Fibroblast of the conjunctiva (primary cell): ENCODE results near the gene HECTD4.
"Not testable (repeated sequence)": the region's sequence is repeated elsewhere in the genome, so short reads cannot be mapped to it uniquely, and the experiment has no call there.

Experiments used
- DNase-seq: peaks from one replicate; pipeline ENCODE4 v3.0.0-alpha.2; 2010; ENCODE audit warnings: low read depth

The HECTD4 gene

DNA sequence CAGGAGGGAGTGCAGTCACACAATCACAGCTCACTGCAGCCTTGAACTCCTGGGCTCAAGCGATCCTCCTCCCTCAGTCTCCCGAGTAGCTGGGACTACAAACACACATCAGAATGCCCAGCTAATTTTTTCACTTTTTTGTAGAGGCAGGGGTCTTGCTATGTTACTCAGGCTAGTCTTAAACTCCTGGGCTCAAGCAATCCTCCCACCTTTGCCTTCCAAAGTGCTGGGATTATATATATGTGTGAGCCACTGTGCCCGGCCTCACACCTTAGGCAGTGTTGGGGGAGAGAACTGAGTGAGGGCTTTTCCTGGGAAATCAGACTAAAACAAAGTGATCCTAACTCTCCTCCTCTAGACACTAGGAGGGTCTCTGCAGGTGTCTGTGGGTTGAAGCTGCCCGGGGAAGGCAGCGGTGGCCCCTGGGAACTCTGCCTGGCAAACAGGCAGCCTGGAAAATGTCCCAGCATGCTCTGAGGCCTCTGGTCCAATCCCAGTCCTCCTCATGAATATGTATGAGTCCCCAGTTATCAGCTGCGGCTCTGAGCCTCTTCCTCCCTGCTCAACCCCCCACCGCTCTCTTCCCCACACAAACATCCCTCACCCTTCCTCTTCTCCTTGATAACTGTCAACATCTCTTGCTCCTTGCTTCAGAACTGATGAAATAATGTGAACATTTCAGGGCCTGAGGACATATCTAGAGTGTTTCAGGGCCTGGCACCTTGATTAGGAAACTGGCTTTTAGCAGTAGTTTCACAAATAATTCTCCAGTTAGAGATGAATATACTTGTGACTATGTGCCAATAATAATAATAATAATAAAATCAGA, 265.8 kb downstream of the HECTD4 start:
- DNase-seq = peak; percentile 43

DNA sequence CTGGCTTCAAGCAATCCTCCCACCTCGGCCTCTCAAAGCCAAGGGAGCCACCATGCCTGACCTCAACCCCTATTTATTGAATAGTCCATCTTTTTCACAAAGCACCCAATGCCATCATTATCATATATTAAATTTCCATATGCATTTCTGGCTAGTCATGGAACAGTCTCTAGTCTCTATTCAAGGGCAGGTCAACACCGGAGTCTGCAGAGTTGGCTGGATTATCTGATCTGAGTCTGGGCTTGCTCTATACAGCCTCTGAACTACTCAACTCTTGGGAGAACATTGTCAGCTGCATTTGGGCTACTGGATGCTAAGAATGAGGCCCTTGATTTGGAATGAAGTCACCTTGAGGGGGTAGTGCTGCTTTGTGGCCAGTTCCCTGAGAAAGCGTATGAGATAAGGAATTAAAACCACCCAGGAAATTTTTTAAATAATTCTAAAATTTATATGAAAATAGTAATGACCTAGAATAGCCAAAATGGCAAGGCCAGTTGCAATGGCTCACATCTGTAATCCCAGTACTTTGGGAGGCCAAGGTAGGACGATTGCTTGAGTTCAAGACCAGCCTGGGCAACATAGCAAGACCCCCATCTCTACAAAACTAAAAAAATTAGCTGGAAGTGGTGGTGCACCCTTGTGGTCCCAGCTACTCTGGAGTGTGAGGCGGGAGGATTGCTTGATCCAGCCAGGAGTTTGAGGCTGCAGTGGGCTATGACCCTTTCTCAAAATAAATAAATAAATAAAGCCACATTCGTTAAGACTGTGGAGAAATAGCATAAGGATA, 266.8 kb downstream of the HECTD4 start:
- no peak for DNase-seq

DNA sequence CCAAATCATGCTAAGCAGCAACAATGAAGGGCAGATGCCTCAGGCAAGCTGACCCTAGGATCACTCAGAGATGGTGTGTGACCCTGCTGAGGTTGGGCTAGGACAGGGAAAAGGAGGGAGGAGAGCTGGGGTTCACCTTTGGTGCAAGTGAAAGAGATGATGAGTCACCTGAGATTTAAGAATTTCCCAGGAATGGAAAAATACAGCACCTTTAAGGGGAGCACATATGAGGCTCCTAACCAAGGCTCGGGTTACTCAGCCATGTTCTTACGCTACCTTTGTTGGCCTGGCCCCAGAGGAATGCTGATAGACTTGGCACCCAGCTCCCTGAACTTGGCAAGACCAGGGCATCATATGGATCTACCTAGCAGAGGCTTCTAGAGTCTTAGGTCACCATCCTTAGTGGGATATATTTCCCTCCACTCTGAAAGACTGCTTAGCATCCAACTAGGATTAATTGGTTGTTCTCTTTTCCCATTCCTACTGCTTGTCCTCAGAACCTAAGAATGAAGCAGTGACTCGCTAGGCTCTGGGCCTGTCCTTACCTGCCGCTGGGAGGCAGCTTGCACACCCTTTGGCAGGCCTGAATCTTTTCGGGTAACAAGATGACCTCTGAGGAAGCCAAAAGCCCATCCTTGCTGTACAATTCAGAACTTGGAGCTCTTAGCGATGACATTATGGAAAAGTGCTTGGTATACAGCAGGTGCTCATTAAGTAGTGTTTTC, 269.7 kb downstream of the HECTD4 start:
- DNase-seq = no peak

DNA sequence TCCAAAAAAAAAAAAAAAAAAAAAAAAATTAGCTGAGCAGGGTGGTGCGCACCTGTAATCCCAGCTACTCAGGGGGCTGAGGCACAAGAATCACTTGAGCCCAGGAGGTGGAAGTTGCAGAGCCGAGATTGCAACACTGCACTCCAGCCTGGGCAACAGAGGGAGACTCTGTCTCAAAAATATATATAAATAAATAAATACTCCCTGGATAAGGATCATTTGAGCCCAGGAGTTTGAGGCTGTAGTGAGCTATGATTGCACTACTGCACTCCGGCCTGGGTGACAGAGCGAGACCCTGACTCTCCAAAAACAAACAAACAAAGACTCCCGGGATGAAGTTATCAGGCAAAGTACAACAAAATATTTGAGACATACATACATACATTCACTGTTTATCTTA, 270.3 kb downstream of the HECTD4 start:
- no peak for DNase-seq

DNA sequence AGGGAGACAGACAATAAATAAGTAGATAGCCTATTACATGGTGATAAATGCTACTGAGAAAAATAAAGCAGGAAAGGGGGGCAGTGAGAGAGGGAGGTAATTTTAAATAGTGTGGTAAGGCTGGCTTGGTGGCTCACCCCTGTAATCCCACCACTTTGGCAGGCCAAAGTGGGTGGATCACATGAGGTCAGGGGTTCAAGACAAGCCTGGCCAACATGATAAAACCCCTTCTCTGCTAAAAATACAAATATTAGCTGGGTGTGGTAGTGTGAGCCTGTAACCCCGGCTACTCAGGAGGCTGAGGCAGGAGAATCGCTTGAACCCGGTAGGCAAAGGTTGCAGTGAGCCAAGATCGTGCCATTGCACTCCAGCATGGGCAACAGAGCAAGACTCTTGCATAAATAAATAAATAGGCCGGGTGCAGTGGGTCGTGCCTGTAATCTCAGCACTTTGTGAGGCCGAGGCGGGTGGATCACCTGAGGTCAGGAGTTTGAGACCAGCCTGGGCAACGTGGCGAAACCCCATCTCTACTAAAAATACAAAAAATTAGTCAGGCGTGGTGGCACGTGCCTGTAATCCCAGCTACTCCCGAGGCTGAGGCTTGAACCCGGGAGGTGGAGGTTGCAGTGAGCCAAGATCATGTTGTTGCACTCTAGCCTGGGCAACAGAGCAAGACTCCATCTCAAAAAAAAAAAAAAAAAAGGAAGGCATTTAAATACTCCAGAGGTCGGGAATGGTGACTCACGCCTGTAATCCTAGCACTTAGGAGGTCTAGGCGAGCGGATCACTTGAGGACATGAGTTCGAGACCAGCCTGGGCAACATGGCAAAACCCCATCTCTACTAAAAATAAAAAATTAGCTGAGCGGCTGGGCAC, 271.2 kb downstream of the HECTD4 start:
- DNase-seq = not testable (repeated sequence)
